Measurements from ENCODE around the gene PTS.

- TF ChIP-seq CTCF (IDR thresholded peaks at IDR 0.05): no peak
- no peak for TF ChIP-seq EZH2 (IDR thresholded peaks at IDR 0.05)
These were observed at the start of gene PTS for GRCh38 chr11:112226062-112226830.

Measured in neural progenitor cell (in vitro differentiated cells).